Osteocyte (in vitro differentiated cells): Measurements from ENCODE around the gene PPP1CA. TPM values are rescaled to one million over a fixed set of nuclear protein-coding genes. Genes with fewer than 3 reads are reported as not detected.
"Not testable (repeated sequence)": the region's sequence is repeated elsewhere in the genome, so short reads cannot be mapped to it uniquely, and the experiment has no call there.

Experiments used
- DNase-seq: peaks from one replicate; pipeline ENCODE4 v3.0.0; 2021; ENCODE audit warnings: mixed read lengths; ENCODE audit not compliant: unreplicated experiment; ENCODE audit errors: extremely low spot score
- H3K27ac Mint-ChIP-seq: one replicate; pipeline ENCODE4 v1.8.0; 2021; ENCODE audit warnings: mild to moderate bottlenecking, mixed read lengths; ENCODE audit not compliant: unreplicated experiment
- H3K27me3 Mint-ChIP-seq: one replicate; pipeline ENCODE4 v1.8.0; 2021; ENCODE audit warnings: mixed read lengths; ENCODE audit not compliant: unreplicated experiment
- H3K36me3 Mint-ChIP-seq: one replicate; pipeline ENCODE4 v1.8.0; 2021; ENCODE audit warnings: mixed read lengths; ENCODE audit not compliant: unreplicated experiment
- H3K4me1 Mint-ChIP-seq: one replicate; pipeline ENCODE4 v1.8.0; 2021; ENCODE audit warnings: mixed read lengths; ENCODE audit not compliant: unreplicated experiment
- H3K4me3 Mint-ChIP-seq: one replicate; pipeline ENCODE4 v1.8.0; 2021; ENCODE audit warnings: mild to moderate bottlenecking, moderate library complexity, mixed read lengths; ENCODE audit not compliant: unreplicated experiment
- H3K9me3 Mint-ChIP-seq: one replicate; pipeline ENCODE4 v1.8.0; 2021; ENCODE audit warnings: mixed read lengths; ENCODE audit not compliant: unreplicated experiment
- CTCF ChIP-seq: fragments of 200-600 bp; sonication (generic); IDR thresholded peaks from 2 replicates; pipeline ENCODE4 v1.5.0; 2021; ENCODE audit warnings: antibody characterized with exemption, mild to moderate bottlenecking, moderate library complexity
- total RNA-seq: library from RNA; stranded (reverse); gene quantifications from 2 replicates; pipeline ENCODE4 v1.2.1, GENCODE V29; 2021

Gene PPP1CA
- total RNA-seq, 1 donor from 2014 or later = 140 TPM

- Mint-ChIP-seq H3K4me1 (peaks cover 5% of the 10 kb centered on the region), H3K9me3 (no peaks in the 10 kb centered on the region), H3K27ac (no peak overlapping the region), H3K27me3 (no peaks in the 10 kb centered on the region), H3K4me3 (peak overlapping the region; percentile 90), H3K36me3 (peaks cover 7% of the 10 kb centered on the region)
- no peak for DNase-seq
- no peak for TF ChIP-seq CTCF
These were observed 28.1 kb upstream of the PPP1CA start for GRCh38 chr11:67429722-67430121.

- no peaks in the 10 kb centered on the region for H3K27me3 Mint-ChIP-seq
- peaks cover 7% of the 10 kb centered on the region for H3K36me3 Mint-ChIP-seq
These were observed 27.5 kb upstream of the PPP1CA start for GRCh38 chr11:67429038-67429668.

GRCh38 chr11:67428052-67429001 lies 26.7 kb upstream of the PPP1CA start, which contains the start of gene RPS6KB2:
TSS of gene RPS6KB2 (plus strand) at chr11:67428494. CDS start at chr11:67428546, 52 bp downstream.
- TF ChIP-seq CTCF = no peak
- Mint-ChIP-seq H3K9me3 (no peaks in the 10 kb centered on the region), H3K4me3 (peak within 1 kb of the TSS; percentile 90), H3K27ac (peak within 1 kb of the TSS; percentile 88), H3K4me1 (peaks cover 5% of the 10 kb centered on the region), H3K36me3 (peaks cover 7% of the 10 kb centered on the region), H3K27me3 (no peaks in the 10 kb centered on the region)
- DNase-seq = peak; percentile 99

More at GRCh38 chr11:67429038-67429668, 27.5 kb upstream of the PPP1CA start:
- Mint-ChIP-seq H3K4me1 (peaks cover 5% of the 10 kb centered on the region), H3K4me3 (peak overlapping the region; percentile 90), H3K9me3 (no peaks in the 10 kb centered on the region), H3K27ac (peak overlapping the region; percentile 88)
- no peak for TF ChIP-seq CTCF
- DNase-seq = no peak

- not testable (repeated sequence) for H3K36me3 Mint-ChIP-seq, DNase-seq, H3K9me3 Mint-ChIP-seq, H3K27me3 Mint-ChIP-seq, H3K4me1 Mint-ChIP-seq
- Mint-ChIP-seq H3K4me3 (peak overlapping the region; percentile 90), H3K27ac (peak overlapping the region; percentile 88)
These were observed 25.8 kb upstream of the PPP1CA start for GRCh38 chr11:67427364-67427859.

GRCh38 chr11:67423891-67424613 lies 22.4 kb upstream of the PPP1CA start:
- TF ChIP-seq CTCF = no peak
- DNase-seq = no peak
- Mint-ChIP-seq H3K36me3 (no peaks in the 10 kb centered on the region), H3K27me3 (no peaks in the 10 kb centered on the region), H3K27ac (no peak overlapping the region), H3K4me1 (peaks cover 13% of the 10 kb centered on the region), H3K4me3 (no peak overlapping the region), H3K9me3 (no peaks in the 10 kb centered on the region)
